GM21786 (cell line): Measurements from ENCODE around the gene DPYSL3.

Experiments used
- ATAC-seq: cut with Tn5 transposase; IDR thresholded peaks from one replicate; pipeline ENCODE4 v1.9.1; 2021; ENCODE audit not compliant: unreplicated experiment

The DPYSL3 gene

DNA sequence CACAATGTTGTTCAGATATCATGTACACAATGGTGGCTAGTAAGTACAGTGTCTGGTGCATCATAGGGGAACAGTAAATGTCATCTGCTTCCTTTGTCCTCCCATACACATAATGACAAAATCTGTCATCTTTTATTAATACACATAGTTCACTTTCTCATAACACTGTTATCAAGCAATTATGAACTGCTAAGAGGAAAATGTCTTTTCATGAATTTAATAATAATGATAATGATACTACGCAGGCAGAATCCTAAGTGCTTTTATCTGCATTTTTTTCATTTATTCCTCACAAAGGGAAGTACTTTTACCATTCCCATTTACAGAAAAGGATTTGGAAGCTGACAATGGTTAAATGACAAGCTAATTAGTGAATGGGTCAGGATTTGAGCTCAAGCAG, 35.7 kb downstream of the DPYSL3 start:
- ATAC-seq, result no peak

DNA sequence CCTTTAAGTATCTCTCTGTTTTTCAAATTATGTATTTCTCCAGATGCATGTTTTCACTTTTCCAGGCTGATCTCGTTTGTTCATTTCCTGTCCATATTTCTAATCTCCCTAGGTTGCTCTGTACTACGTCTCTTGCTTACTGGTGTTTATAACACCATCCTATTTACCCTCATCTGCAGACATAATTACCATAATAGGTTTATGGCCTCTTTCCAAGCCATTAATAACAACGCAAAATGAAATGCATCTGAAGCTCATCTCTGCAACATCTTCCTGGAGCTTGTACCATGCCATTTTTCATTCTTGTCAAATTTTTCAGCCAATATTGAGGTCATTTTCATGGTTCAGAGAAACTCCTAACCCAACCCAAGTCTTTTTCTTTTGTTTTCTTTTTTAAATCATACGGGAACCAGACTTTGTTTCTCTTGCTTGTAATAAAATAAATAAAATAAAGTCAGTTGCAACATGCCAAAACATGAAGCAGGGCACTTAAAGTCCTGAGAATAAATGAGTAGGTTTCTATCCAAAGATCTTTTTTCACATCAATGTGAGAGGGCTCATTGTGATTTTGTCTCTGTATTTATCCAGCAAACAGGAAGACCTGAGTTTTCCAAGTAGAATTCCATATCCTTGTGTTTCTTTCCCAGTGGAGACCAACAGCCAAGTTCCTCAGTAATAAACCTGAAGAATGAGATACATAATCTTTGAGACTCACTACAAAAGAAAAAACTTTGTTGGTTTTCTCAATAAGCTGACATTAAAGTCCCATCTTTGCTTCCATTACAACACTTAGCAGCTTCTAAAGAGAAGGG, 37.0 kb downstream of the DPYSL3 start:
- no peak for ATAC-seq

DNA sequence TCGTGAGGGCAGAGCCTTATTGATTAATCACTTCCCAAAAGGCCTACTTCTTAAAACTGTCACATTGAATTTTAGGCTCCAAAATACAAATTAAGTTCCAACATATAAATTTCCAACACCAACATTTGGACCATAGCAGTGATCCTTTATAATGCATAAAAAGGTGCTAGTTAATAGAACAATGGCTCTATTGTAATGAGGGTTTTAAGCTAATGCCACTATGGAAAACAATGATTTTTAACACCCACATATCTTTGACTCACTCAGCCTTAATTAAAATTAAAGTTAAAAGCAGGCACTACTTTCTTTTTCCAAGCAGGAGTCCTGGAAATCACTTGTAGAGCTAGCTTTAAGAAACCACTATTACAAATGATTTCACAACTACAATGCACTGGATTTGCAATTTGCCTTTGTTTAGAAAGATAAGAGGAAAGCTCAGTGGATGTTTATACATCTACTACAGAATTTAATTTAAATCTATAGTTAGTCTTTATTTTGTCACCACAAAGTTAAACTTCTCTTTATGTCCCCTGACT, 41.8 kb downstream of the DPYSL3 start:
- no peak for ATAC-seq

DNA sequence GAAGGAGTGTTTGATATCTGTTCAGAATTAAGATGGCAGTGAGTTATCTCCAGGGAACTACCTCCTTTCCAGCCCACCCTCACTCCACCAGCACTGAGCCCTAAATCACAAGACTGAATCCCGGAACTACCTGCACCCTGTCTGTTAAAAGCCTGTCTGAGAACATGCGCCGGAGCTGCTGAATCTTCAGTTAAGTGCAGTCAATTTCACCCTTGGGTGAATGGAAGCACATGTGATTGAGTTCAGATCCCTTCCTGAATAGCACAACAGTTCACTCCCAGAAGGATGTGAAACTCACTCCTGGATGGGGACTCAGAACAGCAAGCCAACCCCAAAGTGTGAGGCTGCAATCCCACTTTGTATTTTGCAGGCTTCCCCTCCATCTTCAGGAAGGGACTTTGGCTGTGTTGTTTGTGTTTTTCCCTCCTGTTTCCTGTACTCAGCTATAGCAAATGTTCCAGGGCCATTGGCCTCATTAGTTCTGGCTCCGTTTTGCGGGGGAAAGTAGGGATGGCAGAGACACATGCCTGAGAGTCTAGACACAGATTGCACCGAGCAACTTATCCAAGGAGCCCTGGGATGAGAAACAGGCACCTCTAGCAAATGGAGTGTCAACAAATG, 43.4 kb downstream of the DPYSL3 start:
- ATAC-seq, result no peak

DNA sequence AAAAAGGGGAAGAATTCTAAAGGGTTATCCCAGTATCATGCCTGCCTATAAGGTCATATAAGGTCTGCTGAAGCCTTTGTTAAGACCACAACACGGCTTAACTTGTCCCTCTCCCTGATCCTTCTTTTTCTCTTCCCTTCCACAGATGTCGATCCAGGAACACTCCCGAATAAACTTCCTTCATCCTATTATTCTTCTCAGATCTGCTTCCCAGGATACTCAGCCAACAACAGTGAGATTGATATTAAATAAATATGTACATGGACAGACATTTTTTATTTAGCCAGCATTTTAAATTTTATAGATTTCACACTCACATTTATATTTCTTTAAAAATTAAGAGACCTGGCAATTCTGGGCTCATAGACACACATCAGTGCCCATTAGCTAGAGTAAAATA, 44.1 kb downstream of the DPYSL3 start:
- ATAC-seq, result no peak

DNA sequence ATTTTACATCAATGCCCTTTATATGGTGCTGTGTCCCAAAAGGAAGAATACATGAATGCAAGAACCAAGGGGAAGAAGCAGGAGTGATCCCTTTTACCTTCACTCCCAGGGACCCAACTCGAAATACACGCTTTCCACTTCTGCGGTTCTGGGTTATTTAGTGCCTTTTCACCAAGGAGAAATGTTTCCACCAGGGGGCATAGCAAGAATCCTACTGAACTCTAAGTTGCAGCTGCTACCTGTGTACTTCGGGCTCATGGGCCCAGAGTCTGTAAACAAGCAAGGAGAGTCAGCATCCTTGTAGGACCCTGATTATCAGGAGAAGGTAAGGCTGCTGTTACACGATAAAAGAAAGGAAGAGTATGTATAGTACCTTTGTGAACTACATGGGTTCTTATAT, 45.7 kb downstream of the DPYSL3 start:
- ATAC-seq, result peak; percentile 50

DNA sequence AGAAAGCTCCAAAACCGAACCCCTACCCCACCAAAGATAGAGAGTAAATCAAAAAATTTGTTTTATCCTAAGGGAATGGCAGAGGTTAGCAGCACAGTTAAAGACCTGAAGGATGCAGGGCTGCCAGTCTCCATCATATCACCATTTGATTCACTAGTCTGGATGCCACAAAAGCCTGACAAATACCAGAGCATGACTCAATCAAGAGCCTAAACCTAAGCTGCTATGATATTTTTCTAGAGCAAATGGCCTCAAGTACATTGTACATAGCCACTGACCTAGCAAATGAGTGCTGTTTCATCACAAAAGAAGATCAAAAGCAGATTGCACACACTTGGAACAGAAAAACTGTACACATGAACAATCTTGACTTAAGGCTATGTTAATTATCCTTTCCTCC, 48.0 kb downstream of the DPYSL3 start:
- no peak for ATAC-seq

DNA sequence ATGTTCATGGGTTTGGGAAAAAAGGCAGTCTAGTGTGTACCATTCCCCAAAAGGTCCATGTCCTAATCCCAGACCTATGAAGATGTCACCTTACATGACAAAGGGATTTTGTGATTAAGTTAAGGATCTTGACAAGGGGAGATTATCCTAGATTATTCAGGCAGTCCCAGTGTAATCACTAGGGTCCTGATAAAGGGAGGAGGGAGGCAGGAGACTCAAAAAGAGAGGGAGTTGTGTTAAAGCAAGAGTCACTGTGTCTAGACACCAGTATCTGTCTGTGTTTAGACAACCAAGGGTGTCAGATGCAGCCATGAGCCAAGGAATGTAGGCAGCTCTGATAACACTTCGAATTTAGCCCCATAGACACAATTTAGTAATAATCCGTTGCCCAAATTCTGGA, 49.5 kb downstream of the DPYSL3 start:
- no peak for ATAC-seq

DNA sequence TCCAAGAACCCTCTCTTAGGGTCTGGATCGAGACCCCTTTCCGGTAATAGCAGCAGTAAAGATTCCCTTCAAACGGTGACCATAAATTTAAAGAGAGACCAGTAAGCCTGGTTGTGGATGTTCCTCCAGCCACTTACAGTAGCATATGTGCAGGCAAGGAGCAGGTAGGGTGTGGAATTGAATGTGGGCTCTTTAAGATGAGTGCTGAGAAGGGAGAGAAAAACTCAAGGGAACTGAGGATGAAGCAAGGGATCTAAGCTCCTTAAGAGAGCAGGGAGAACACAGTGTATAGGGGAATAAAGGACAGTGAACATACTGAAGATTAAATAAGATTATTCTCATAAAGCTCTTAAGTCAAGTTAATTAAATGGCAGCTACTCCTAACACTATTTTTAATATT, 51.3 kb downstream of the DPYSL3 start:
- no peak for ATAC-seq

DNA sequence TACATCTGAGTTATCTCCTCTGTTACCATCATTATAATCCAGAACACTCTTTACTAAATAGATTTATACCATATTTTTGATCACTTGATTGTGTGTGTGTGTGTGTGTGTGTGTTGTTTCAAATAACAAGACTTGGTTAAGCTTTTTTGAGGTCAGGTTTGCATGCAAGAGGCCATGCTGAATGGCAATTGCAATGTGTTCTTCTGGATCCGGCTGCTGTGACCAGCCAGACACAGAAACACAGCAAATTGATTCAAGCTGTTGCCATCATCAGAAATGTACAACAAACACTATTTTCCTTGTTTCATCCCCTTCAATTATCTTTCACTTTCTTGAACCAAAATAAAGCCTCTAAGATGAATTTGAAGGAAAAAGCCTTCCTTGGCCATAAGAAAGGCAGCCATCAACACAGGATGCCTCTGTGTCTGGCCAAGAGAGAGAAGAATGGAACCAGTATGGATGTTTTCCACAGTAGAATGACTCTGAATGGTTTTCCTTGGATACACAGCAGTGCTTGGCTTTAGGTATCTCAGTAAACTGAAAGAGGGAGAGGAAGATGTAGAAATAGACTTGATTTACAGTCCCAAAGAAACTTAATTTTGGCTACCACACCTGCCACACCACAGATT, 53.9 kb downstream of the DPYSL3 start:
- no peak for ATAC-seq

DNA sequence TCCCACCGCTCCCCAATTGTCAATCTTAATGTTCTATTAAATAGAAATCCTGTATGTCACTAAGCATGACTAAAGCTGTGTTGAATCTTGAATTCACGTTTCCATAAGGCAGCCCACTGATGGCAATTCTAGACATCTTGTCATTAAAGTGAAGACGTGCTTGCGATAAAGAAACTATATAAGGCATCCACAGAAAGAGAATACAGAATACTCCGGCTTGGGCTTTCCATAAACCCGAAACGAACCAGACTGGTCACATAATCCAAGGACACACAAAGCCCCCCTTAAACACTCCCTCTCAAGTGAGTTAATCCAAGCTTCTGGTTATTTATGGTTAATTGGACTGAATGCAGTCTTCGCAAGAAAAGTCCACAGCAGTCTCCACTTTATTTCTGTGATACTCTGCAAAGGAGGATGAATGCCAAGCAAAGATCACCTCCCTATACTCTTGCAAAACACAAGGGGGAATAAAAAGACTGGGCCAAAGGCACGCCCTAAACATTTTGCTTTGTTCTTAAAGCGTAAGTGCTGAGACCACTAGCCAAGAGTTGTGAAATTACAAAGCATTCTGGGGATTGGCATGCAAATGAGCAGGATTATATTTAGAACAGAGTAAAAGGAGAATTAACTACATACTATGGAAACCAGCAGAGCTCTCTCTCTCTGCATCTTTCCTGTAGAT, 54.7 kb downstream of the DPYSL3 start:
- peak; percentile 46 for ATAC-seq

DNA sequence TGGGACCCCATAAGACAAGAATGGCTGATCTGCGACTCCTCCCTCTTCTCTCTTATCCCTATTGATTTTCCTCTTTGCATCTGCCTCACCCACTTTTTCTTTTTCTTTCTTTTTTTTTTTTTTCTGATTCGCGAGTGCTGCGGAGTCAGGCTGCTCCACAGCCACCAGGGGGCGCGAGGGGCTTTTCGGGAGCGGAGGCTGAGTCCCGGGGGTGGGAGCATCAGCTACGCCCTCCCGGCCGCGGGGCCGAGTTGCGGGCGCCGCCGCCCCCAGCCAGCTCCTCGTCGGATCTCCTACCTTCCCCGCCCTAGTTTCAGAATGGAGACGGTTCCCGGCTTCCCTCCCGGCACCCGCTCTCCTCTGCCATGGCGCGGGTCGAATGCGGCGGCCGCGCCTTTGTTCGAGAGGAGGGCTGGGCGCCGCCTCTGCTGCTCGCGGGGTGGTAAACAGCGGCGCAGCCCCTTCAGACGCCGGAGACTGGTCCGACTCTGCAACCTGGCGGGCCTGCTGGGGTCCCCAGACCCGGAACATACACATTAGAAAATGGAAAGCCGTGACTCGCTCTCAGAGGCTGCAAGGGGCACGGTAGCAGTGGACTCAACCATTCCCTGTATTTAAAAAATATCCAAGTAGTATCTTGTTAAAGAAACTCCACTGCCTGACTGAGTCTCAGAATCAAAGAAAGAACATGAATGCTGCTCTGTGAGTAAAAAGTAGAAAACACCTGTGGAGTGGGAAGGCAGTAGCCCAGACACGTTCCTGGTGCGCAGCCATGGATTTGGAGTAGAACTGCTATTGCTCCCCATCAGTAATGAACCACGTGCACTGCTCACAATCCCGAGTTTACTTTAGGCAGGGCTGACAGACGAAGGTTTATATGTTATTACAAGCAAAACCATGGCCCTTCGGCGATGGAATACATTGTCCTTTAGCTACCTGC, 55.7 kb downstream of the DPYSL3 start:
- peak; percentile 78 for ATAC-seq

DNA sequence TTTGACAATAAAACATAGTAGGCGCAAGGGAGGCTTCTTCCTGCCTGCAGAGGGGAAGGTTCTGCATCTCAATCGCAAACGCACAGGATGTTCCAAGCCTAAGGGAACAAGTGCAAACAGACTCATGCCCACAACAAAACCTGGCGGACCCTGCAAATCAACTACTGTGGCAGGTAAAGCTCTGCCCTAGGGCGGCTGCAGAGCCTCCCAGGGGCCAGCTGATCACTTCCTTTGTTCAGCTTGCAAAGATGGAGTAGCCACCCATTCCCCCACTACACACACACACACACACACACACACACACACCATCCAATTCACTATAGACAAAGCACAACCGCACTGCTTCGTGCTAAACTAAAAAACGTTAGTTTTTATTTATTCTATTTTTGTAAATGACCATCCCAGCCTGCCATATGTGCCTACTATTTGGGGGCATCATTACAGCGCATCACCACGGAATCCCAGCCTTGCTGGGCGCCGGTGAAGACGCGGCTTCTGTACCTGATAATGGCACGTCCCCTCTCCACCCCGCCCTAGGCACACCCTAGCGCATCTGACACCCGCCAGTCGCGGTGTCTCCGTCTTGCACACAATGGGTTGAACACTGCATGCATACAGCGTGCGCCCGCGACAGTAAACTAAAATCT, 57.6 kb downstream of the DPYSL3 start:
- no peak for ATAC-seq

DNA sequence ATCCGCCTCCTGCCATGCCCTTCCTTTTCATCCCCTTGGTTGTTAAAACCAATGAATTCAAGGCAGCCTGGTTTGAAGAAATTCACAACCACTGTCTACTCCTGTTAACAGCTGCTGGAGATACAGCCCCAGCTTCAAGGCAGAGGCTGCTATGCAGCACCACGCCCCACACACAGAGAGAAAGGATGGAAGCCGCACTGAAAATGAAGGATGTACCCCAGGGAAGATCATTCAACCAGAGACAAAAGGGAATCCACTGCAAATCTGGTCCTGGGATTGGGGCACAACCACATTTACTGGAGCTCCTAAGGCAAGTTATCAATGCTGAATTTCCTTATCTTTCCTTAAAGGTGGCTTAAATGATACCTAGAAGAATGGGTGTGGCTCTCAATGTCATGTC, 58.7 kb downstream of the DPYSL3 start:
- ATAC-seq, result no peak

DNA sequence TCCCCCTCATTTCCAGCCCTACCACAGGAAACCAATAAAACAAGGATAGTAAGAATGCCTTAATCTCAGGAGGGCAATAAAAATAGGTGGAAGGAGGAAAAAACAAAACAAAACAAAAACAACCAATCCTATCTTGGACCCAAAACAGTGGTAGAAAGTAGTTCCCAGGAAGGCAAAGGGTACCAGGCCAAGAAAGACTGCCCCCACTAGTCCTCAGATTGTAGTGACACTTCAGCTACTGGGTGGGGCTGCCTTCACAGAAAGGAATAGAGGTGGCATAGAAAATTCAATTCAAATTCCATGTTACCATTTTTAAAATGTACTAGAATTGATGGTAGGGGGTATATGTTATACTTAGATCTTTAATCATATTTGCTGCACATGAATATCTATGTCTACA, 59.3 kb downstream of the DPYSL3 start:
- ATAC-seq, result no peak

DNA sequence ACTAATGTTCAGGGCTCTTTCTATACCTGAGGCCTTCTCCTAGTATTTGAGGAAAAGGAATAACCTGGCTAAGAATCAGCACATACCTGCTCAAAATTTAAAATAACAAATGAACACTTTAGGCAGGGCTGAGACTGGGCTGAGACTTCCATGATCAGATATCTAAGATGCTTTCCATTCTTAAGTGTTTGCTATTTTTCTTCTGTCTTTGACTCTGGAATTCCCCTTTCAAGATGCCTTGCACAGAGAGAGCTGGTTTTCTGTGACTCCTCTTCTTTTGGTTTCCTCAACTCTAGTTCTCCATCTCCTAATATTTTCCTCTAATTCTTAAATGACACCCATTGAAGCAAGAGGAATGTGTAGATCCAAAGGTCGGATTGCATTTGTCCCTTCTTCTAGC, 61.1 kb downstream of the DPYSL3 start:
- ATAC-seq, result no peak

DNA sequence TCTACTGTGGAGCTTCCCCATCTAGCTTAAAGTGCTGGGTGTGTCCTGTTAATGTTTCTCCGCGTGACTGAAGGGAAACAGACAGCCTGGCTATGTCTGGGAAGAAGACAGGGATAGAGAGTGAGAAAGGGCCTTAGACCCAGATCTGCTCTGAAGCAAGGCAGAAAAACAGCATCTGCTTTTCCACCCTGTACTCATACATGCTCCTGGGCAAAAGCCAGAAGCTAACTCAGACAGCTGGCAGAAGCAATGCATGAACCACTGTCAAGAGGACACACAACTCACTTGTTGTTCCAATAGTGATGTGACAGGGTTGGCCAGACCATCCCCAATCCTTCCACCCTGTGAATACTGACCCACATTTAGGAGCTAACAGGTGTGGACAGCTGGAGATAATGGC, 63.3 kb downstream of the DPYSL3 start:
- no peak for ATAC-seq

DNA sequence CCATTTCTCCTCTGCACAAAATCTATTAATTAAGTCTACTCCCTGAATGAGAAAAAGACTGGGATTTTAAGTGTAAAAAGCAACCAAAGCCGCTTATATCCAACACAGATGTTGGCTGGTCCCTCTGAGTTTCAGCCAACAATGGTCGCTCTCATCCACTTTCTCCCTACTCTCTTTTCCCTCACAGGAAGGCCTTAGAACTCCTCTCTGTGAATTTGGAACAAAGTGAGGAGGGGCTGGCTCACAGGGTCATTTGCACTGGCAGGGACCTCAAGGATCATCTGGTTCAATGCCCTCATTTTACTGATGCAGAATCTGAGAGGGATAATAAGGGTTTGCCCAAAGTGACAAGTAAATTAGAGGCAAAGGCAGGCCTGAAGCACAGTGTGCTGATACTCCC, 64.0 kb downstream of the DPYSL3 start:
- ATAC-seq, result no peak

DNA sequence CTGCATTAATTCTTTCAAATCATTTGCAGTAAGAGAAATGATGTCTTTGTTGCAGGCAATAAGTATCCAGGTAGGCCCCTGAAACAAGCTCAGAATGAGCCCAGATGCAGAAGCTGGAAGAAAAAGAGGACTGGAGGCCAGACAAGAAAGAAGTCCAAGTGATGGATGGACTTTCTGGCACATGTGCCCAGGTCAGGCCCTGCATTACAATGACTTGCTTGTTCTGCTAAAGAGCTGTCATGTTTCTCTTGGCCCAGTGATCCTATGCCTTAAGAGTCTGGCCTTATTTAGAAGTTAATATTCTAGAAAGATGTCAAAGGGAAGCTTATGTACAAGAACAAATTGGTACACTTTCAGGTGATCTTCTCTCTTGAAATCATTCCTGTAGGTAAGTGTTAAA, 64.8 kb downstream of the DPYSL3 start:
- ATAC-seq, result no peak

DNA sequence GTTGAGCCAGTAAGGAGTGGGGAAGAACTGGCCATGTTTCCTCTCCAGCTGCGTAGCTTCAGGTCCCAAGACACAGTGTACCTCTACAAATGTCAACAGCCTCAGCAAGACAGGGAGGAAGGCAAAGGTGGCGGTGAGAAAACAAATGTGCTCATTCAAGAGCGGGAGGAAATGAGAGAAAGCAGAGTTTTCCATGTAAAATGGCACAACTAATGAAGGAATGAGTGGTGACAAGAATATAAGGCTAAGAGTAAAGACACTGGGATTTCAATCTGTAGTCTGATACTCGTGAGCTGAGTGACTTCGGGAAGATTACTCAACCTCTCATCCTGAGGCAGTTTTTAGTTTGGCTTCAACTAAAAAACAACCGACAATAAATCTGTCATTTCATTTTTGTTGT, 67.6 kb downstream of the DPYSL3 start:
- ATAC-seq, result no peak
